DND-41 (cell line): ENCODE results near the gene FBXO39.
"Not testable (repeated sequence)": the region's sequence is repeated elsewhere in the genome, so short reads cannot be mapped to it uniquely, and the experiment has no call there.

Experiments used
- ATAC-seq: fragments of 200-7000 bp; cut with Tn5 transposase; 3 replicates; pipeline ENCODE4 v1.9.1; 2021; ENCODE audit warnings: low read depth; ENCODE audit not compliant: insufficient read depth
- DNase-seq: peaks from one replicate; pipeline ENCODE4 v3.0.0-alpha.2; 2020
- H2AFZ ChIP-seq: 2 replicates; pipeline ENCODE4 v1.6.0; 2012; ENCODE audit warnings: low read depth, low read length
- H3K27ac ChIP-seq: 2 replicates; pipeline ENCODE4 v1.5.1; 2012; ENCODE audit warnings: low read length, inconsistent platforms
- H3K27me3 ChIP-seq: fragments of 200-600 bp; sonication (generic); 2 replicates; pipeline ENCODE4 v1.6.0; 2012; ENCODE audit warnings: low read length, mild to moderate bottlenecking, inconsistent platforms; ENCODE audit not compliant: insufficient read depth, poor library complexity
- H3K36me3 ChIP-seq: 2 replicates; pipeline ENCODE4 v1.5.1; 2012; ENCODE audit warnings: low read length, inconsistent platforms; ENCODE audit not compliant: insufficient read depth
- H3K4me1 ChIP-seq: 2 replicates; pipeline ENCODE4 v1.5.1; 2012; ENCODE audit warnings: mild to moderate bottlenecking, low read length; ENCODE audit not compliant: insufficient read depth
- H3K4me2 ChIP-seq: 2 replicates; pipeline ENCODE4 v1.6.0; 2012; ENCODE audit warnings: mild to moderate bottlenecking, moderate library complexity, low read length, inconsistent platforms; ENCODE audit not compliant: insufficient read depth
- H3K4me3 ChIP-seq, 2 experiments: fragments of 200-600 bp in 1 of 2; shearing (Covaris generic) in 1 of 2; 2 replicates each; pipeline ENCODE4 v1.5.1; 2012 to 2016; ENCODE audit warnings: inconsistent platforms in 2 of 2, low read length in 2 of 2, mild to moderate bottlenecking in 2 of 2, low read depth in 1 of 2, moderate library complexity in 1 of 2
- H3K79me2 ChIP-seq: 2 replicates; pipeline ENCODE4 v1.6.0; 2012; ENCODE audit warnings: low read length, inconsistent platforms; ENCODE audit not compliant: insufficient read depth
- H3K9ac ChIP-seq: 2 replicates; pipeline ENCODE4 v1.6.0; 2012; ENCODE audit warnings: low read depth, mild to moderate bottlenecking, inconsistent platforms, low read length, moderate library complexity
- H3K9me3 ChIP-seq: 2 replicates; pipeline ENCODE4 v1.5.1; 2012; ENCODE audit warnings: low read length, moderate library complexity, mild to moderate bottlenecking, inconsistent platforms; ENCODE audit not compliant: insufficient read depth, severe bottlenecking
- H4K20me1 ChIP-seq: 2 replicates; pipeline ENCODE4 v1.6.0; 2012; ENCODE audit warnings: low read length; ENCODE audit not compliant: insufficient read depth
- CTCF ChIP-seq: IDR thresholded peaks from 2 replicates; pipeline ENCODE4 v1.5.1; 2012; ENCODE audit warnings: borderline replicate concordance, low read length, moderate library complexity, mild to moderate bottlenecking; ENCODE audit not compliant: poor library complexity, severe bottlenecking; ENCODE audit errors: extremely low read depth
- EZH2 ChIP-seq: IDR thresholded peaks from 3 replicates; pipeline ENCODE4 v1.6.1; 2012; ENCODE audit warnings: borderline replicate concordance, low read depth, mild to moderate bottlenecking, moderate library complexity, low read length, inconsistent platforms; ENCODE audit not compliant: severe bottlenecking

Gene FBXO39

GRCh38 chr17:6811510-6811909 is 35.5 kb downstream of the FBXO39 start:
- Histone ChIP-seq H2AFZ (no peak overlapping the region), H4K20me1 (no peaks in the 10 kb centered on the region), H3K4me3 (no peak overlapping the region), H3K9ac (no peak overlapping the region), H3K9me3 (no peaks in the 10 kb centered on the region), H3K79me2 (no peaks in the 10 kb centered on the region), H3K4me1 (no peaks in the 10 kb centered on the region), H3K27me3 (no peaks in the 10 kb centered on the region), H3K4me2 (no peak overlapping the region), H3K36me3 (no peaks in the 10 kb centered on the region), H3K27ac (no peak overlapping the region)
- TF ChIP-seq CTCF (no peak), EZH2 (no peak)
- no peak for ATAC-seq
- no peak for DNase-seq

GRCh38 chr17:6812295-6812694 is 36.3 kb downstream of the FBXO39 start:
- no peak overlapping the region for H2AFZ ChIP-seq
- H3K4me3 ChIP-seq, result no peak overlapping the region
- no peak for TF ChIP-seq EZH2
- TF ChIP-seq CTCF, result no peak

GRCh38 chr17:6815775-6816174 is 39.8 kb downstream of the FBXO39 start:
- no peaks in the 10 kb centered on the region for H3K27me3 ChIP-seq
- no peaks in the 10 kb centered on the region for H3K36me3 ChIP-seq
- TF ChIP-seq CTCF, result no peak
- TF ChIP-seq EZH2, result no peak
- H4K20me1 ChIP-seq, result no peaks in the 10 kb centered on the region
- no peak overlapping the region for H2AFZ ChIP-seq
- no peaks in the 10 kb centered on the region for H3K9me3 ChIP-seq
- H3K79me2 ChIP-seq, result no peaks in the 10 kb centered on the region
- H3K4me2 ChIP-seq, result no peak overlapping the region
- no peak overlapping the region for H3K9ac ChIP-seq
- H3K4me3 ChIP-seq, result no peak overlapping the region
- H3K27ac ChIP-seq, result no peak overlapping the region
- no peak for DNase-seq
- ATAC-seq, result no peak
- no peaks in the 10 kb centered on the region for H3K4me1 ChIP-seq

More at GRCh38 chr17:6812295-6812694, 36.3 kb downstream of the FBXO39 start:
- DNase-seq, result no peak
- no peaks in the 10 kb centered on the region for H3K36me3 ChIP-seq
- H3K9ac ChIP-seq, result no peak overlapping the region
- H3K9me3 ChIP-seq, result no peaks in the 10 kb centered on the region
- no peak overlapping the region for H3K4me2 ChIP-seq
- H3K4me1 ChIP-seq, result no peaks in the 10 kb centered on the region
- no peaks in the 10 kb centered on the region for H3K79me2 ChIP-seq
- H3K27ac ChIP-seq, result no peak overlapping the region
- no peaks in the 10 kb centered on the region for H3K27me3 ChIP-seq
- no peak for ATAC-seq
- H4K20me1 ChIP-seq, result no peaks in the 10 kb centered on the region

- not testable (repeated sequence) for H3K4me2 ChIP-seq, H3K36me3 ChIP-seq, ATAC-seq, H3K4me1 ChIP-seq, H2AFZ ChIP-seq, H3K27ac ChIP-seq, H3K9me3 ChIP-seq, DNase-seq, H3K4me3 ChIP-seq, H3K27me3 ChIP-seq, H3K9ac ChIP-seq, H4K20me1 ChIP-seq, H3K79me2 ChIP-seq
Measured at GRCh38 chr17:6816368-6816767, 40.4 kb downstream of the FBXO39 start.
